Measurements from ENCODE around the gene CA10. TPM values are rescaled to one million over a fixed set of nuclear protein-coding genes. Genes with fewer than 3 reads are reported as not detected.

The CA10 gene
- total RNA-seq, 1 donor from 2014 or later = 1.3 TPM

DNA sequence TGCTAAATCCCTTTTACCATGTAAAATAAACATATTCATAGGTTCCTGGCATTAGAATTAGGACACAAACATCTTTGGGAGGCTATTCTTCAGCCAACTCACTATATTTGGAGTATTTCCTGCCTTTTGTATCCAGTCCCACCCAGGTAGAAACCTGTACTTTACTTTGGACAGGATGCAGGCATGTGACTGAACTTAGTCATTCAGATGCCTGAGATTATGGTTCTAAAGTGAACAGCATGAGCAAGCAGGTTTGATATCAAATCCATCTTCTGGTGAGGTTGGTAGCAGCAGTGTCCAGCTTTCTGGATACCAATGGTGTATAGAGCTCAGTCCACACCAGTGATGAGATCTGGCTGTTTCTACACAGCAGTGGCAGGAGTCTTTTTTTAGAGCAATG is 20.2 kb downstream of the CA10 start:
- Mint-ChIP-seq H3K36me3 (ENCODE audit: unreplicated experiment) (no peaks in the 10 kb centered on the region), H3K9me3 (ENCODE audit: unreplicated experiment) (peaks cover 3% of the 10 kb centered on the region), H3K27me3 (ENCODE audit: unreplicated experiment) (peaks cover 5% of the 10 kb centered on the region), H3K27ac (ENCODE audit: unreplicated experiment) (no peak overlapping the region), H3K4me1 (ENCODE audit: low read depth, unreplicated experiment) (peaks cover 25% of the 10 kb centered on the region), H3K4me3 (ENCODE audit: unreplicated experiment) (no peak overlapping the region)
- DNase-seq = no peak
- TF ChIP-seq, protein P1, sequence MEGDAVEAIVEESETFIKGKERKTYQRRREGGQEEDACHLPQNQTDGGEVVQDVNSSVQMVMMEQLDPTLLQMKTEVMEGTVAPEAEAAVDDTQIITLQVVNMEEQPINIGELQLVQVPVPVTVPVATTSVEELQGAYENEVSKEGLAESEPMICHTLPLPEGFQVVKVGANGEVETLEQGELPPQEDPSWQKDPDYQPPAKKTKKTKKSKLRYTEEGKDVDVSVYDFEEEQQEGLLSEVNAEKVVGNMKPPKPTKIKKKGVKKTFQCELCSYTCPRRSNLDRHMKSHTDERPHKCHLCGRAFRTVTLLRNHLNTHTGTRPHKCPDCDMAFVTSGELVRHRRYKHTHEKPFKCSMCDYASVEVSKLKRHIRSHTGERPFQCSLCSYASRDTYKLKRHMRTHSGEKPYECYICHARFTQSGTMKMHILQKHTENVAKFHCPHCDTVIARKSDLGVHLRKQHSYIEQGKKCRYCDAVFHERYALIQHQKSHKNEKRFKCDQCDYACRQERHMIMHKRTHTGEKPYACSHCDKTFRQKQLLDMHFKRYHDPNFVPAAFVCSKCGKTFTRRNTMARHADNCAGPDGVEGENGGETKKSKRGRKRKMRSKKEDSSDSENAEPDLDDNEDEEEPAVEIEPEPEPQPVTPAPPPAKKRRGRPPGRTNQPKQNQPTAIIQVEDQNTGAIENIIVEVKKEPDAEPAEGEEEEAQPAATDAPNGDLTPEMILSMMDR (IDR thresholded peaks at IDR 0.05; ENCODE audit: partially characterized antibody, unreplicated experiment) = no peak

DNA sequence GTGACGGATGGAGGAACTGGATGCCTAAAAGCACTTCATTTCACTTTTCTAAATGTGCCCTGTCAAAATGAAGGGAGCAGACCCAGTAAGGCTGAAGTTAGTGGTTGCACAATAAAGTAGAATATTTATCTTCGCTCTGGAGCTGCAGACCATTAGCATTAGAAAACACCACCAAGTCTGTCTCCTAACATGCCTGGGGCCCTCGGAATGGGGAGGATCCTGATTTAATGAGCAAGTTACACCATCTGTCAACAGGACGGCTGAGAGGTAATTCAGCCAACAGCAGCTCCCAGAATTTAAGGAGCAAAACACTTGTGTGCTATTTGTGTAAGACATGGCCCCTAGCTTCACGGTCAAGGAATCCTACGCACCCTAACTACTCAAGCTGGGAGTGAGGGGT is 22.3 kb downstream of the CA10 start:
- H3K27ac Mint-ChIP-seq (ENCODE audit: unreplicated experiment) = peak overlapping the region; percentile 83
- H3K36me3 Mint-ChIP-seq (ENCODE audit: unreplicated experiment) = no peaks in the 10 kb centered on the region
- no peak for DNase-seq
- TF ChIP-seq, protein P1 (IDR thresholded peaks at IDR 0.05; ENCODE audit: partially characterized antibody, unreplicated experiment) = no peak
- peak overlapping the region; percentile 25 for H3K4me3 Mint-ChIP-seq (ENCODE audit: unreplicated experiment)
- H3K27me3 Mint-ChIP-seq (ENCODE audit: unreplicated experiment) = peaks cover 7% of the 10 kb centered on the region
- peaks cover 25% of the 10 kb centered on the region for H3K4me1 Mint-ChIP-seq (ENCODE audit: low read depth, unreplicated experiment)
- peaks cover 3% of the 10 kb centered on the region for H3K9me3 Mint-ChIP-seq (ENCODE audit: unreplicated experiment)

DNA sequence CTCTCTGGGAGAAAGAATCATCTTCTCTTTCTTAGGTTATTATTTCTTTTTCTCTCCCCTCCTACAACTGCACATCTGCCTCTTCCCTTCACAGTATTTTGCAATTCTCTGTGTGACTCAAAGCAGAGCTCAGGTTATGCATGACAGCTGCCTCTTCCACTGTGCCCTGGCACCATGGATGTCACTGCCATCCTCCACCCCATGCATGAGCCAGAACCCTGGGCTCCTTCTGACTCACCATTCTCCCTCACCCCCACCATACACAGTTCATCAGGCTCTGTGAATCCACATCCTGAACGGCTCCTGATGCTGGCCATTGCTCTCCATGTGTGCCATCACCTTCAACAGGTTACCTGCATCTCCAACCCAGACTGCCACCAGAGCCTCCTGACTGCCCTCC is 23.9 kb downstream of the CA10 start:
- no peaks in the 10 kb centered on the region for H3K36me3 Mint-ChIP-seq (ENCODE audit: unreplicated experiment)
- H3K9me3 Mint-ChIP-seq (ENCODE audit: unreplicated experiment) = peaks cover 3% of the 10 kb centered on the region
- DNase-seq = no peak
- H3K4me1 Mint-ChIP-seq (ENCODE audit: low read depth, unreplicated experiment) = peaks cover 25% of the 10 kb centered on the region
- TF ChIP-seq, protein P1 (IDR thresholded peaks at IDR 0.05; ENCODE audit: partially characterized antibody, unreplicated experiment) = no peak
- no peak overlapping the region for H3K27ac Mint-ChIP-seq (ENCODE audit: unreplicated experiment)
- H3K4me3 Mint-ChIP-seq (ENCODE audit: unreplicated experiment) = no peak overlapping the region
- H3K27me3 Mint-ChIP-seq (ENCODE audit: unreplicated experiment) = peaks cover 7% of the 10 kb centered on the region

DNA sequence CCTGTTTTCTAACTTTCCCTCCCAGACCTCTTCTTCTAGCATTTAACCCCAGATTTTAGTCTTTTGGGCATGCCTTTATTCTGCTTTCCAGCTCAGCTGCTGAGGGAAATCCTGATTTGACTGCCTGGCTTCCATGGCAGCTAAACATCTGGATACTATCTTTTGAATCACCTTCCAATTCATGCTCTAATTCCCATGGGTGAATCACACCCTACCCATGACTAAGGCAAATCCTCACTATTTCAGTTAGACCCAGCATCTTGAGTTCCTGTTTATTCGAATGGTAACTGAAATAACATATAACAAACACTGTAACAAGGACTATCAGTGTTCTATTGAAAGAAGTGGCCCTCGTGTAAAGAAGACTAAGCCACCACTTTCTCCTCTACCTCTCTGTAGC is 29.8 kb downstream of the CA10 start:
- no peaks in the 10 kb centered on the region for H3K36me3 Mint-ChIP-seq (ENCODE audit: unreplicated experiment)
- H3K4me3 Mint-ChIP-seq (ENCODE audit: unreplicated experiment) = no peak overlapping the region
- TF ChIP-seq, protein P1 (IDR thresholded peaks at IDR 0.05; ENCODE audit: partially characterized antibody, unreplicated experiment) = no peak
- DNase-seq = no peak
- peaks cover 4% of the 10 kb centered on the region for H3K9me3 Mint-ChIP-seq (ENCODE audit: unreplicated experiment)
- H3K27ac Mint-ChIP-seq (ENCODE audit: unreplicated experiment) = no peak overlapping the region
- H3K27me3 Mint-ChIP-seq (ENCODE audit: unreplicated experiment) = peaks cover 2% of the 10 kb centered on the region
- H3K4me1 Mint-ChIP-seq (ENCODE audit: low read depth, unreplicated experiment) = no peaks in the 10 kb centered on the region

DNA sequence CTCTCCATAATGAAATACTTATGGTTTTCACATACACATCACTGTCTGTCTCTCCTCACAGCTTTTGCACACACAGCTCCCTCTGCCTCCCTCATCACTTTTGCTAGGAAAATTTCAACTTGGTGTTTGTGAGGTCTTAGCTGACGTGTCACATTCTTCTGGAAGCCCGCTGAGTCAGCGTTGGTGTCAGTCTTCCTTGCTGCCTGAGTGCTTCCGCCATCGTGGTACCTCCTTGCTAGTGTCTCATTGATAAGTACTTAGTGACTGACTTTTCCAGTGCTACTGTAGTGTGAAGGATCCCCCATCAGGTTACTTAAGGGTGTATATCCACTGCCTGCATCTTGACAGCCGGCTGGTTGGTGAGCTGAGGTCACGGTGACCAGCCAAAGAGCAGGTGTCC is 33.5 kb downstream of the CA10 start:
- Mint-ChIP-seq H3K27me3 (ENCODE audit: unreplicated experiment) (no peaks in the 10 kb centered on the region), H3K9me3 (ENCODE audit: unreplicated experiment) (peaks cover 5% of the 10 kb centered on the region), H3K36me3 (ENCODE audit: unreplicated experiment) (no peaks in the 10 kb centered on the region), H3K4me1 (ENCODE audit: low read depth, unreplicated experiment) (no peaks in the 10 kb centered on the region), H3K4me3 (ENCODE audit: unreplicated experiment) (no peak overlapping the region), H3K27ac (ENCODE audit: unreplicated experiment) (no peak overlapping the region)
- no peak for DNase-seq
- TF ChIP-seq, protein P1 (IDR thresholded peaks at IDR 0.05; ENCODE audit: partially characterized antibody, unreplicated experiment) = no peak

All from glutamatergic neuron (in vitro differentiated cells).